KOPT-K1 (cell line): ENCODE data around the gene KRTAP6-2.

ENCODE experiments used
- H3K27ac ChIP-seq: fragments of 200-600 bp; sonication (generic); 2 replicates; pipeline ENCODE4 v1.5.1; 2016; ENCODE audit warnings: antibody characterized with exemption, mild to moderate bottlenecking, low read depth, low read length; ENCODE audit not compliant: poor library complexity, severe bottlenecking
- H3K36me3 ChIP-seq: fragments of 200-600 bp; sonication (generic); 2 replicates; pipeline ENCODE4 v1.5.1; 2017; ENCODE audit warnings: antibody characterized with exemption, mild to moderate bottlenecking, low read length, moderate library complexity; ENCODE audit not compliant: insufficient read depth
- H3K9me3 ChIP-seq: fragments of 200-600 bp; sonication (generic); 2 replicates; pipeline ENCODE4 v1.5.1; 2017; ENCODE audit warnings: antibody characterized with exemption, low read length, mild to moderate bottlenecking; ENCODE audit not compliant: insufficient read depth, poor library complexity, severe bottlenecking

The KRTAP6-2 gene

GRCh38 chr21:30598802-30599201, at the start of gene KRTAP6-2:
Gene KRTAP6-2 (minus strand): TSS chr21:30598902. CDS start chr21:30598874, 28 bp downstream.
- no peaks in the 10 kb centered on the region for H3K9me3 ChIP-seq
- no peaks in the 10 kb centered on the region for H3K36me3 ChIP-seq
- H3K27ac ChIP-seq, result no peak within 1 kb of the TSS

GRCh38 chr21:30646904-30647414, 48.3 kb upstream of the KRTAP6-2 start:
- H3K36me3 ChIP-seq, result no peaks in the 10 kb centered on the region
- H3K9me3 ChIP-seq, result no peaks in the 10 kb centered on the region
- H3K27ac ChIP-seq, result no peak overlapping the region

- H3K27ac ChIP-seq, result no peak within 1 kb of the TSS
- H3K36me3 ChIP-seq, result no peaks in the 10 kb centered on the region
- no peaks in the 10 kb centered on the region for H3K9me3 ChIP-seq
Observed at GRCh38 chr21:30642564-30642963, 43.9 kb upstream of the KRTAP6-2 start, which contains the start of gene KRTAP20-3. Gene KRTAP20-3 (plus strand): TSS chr21:30642864.

- Histone ChIP-seq H3K9me3 (no peaks in the 10 kb centered on the region), H3K27ac (no peak overlapping the region), H3K36me3 (no peaks in the 10 kb centered on the region)
Observed at GRCh38 chr21:30638686-30639085, 40.0 kb upstream of the KRTAP6-2 start.

- H3K27ac ChIP-seq, result no peak within 1 kb of the TSS
- no peaks in the 10 kb centered on the region for H3K36me3 ChIP-seq
Observed at GRCh38 chr21:30634906-30635305, 36.2 kb upstream of the KRTAP6-2 start, which contains the start of gene KRTAP20-2. Gene KRTAP20-2 (plus strand): TSS chr21:30635206. CDS start chr21:30635264, 58 bp downstream.

GRCh38 chr21:30629200-30629599, 30.5 kb upstream of the KRTAP6-2 start:
- H3K9me3 ChIP-seq, result peaks cover 18% of the 10 kb centered on the region
- H3K27ac ChIP-seq, result no peak overlapping the region
- no peaks in the 10 kb centered on the region for H3K36me3 ChIP-seq

More at GRCh38 chr21:30634906-30635305, 36.2 kb upstream of the KRTAP6-2 start, which contains the start of gene KRTAP20-2:
- no peaks in the 10 kb centered on the region for H3K9me3 ChIP-seq

- Histone ChIP-seq H3K36me3 (no peaks in the 10 kb centered on the region), H3K27ac (no peak overlapping the region), H3K9me3 (peaks cover 19% of the 10 kb centered on the region)
Observed at GRCh38 chr21:30628109-30628508, 29.4 kb upstream of the KRTAP6-2 start.

- Histone ChIP-seq H3K36me3 (no peaks in the 10 kb centered on the region), H3K27ac (no peak overlapping the region), H3K9me3 (peaks cover 19% of the 10 kb centered on the region)
Observed at GRCh38 chr21:30625449-30626165, 26.9 kb upstream of the KRTAP6-2 start.

GRCh38 chr21:30623362-30623761, 24.7 kb upstream of the KRTAP6-2 start:
- Histone ChIP-seq H3K9me3 (peaks cover 19% of the 10 kb centered on the region), H3K27ac (no peak overlapping the region), H3K36me3 (no peaks in the 10 kb centered on the region)

GRCh38 chr21:30620522-30620921, 21.8 kb upstream of the KRTAP6-2 start, which contains the start of gene KRTAP20-4:
Gene KRTAP20-4 (plus strand): TSS chr21:30620627.
- Histone ChIP-seq H3K9me3 (peaks cover 15% of the 10 kb centered on the region), H3K36me3 (no peaks in the 10 kb centered on the region), H3K27ac (no peak within 1 kb of the TSS)

- Histone ChIP-seq H3K27ac (no peak overlapping the region), H3K9me3 (peaks cover 11% of the 10 kb centered on the region), H3K36me3 (no peaks in the 10 kb centered on the region)
Observed at GRCh38 chr21:30620080-30620479, 21.4 kb upstream of the KRTAP6-2 start.

- H3K9me3 ChIP-seq, result no peaks in the 10 kb centered on the region
Observed at GRCh38 chr21:30616125-30616524, 17.4 kb upstream of the KRTAP6-2 start, which contains the start of gene KRTAP20-1. Gene KRTAP20-1 (plus strand): TSS chr21:30616425. CDS start chr21:30616455, 30 bp downstream.

GRCh38 chr21:30615199-30615598, 16.5 kb upstream of the KRTAP6-2 start:
- Histone ChIP-seq H3K36me3 (no peaks in the 10 kb centered on the region), H3K27ac (no peak overlapping the region), H3K9me3 (no peaks in the 10 kb centered on the region)

More at GRCh38 chr21:30616125-30616524, 17.4 kb upstream of the KRTAP6-2 start, which contains the start of gene KRTAP20-1:
- Histone ChIP-seq H3K36me3 (no peaks in the 10 kb centered on the region), H3K27ac (no peak within 1 kb of the TSS)

GRCh38 chr21:30613836-30614235, 15.1 kb upstream of the KRTAP6-2 start, which contains the start of gene KRTAP6-1:
Gene KRTAP6-1 (minus strand): TSS chr21:30613930. CDS start chr21:30613904, 26 bp downstream.
- Histone ChIP-seq H3K36me3 (no peaks in the 10 kb centered on the region), H3K9me3 (no peaks in the 10 kb centered on the region)

GRCh38 chr21:30612132-30612531, 13.4 kb upstream of the KRTAP6-2 start:
- no peaks in the 10 kb centered on the region for H3K36me3 ChIP-seq
- H3K9me3 ChIP-seq, result no peaks in the 10 kb centered on the region
- H3K27ac ChIP-seq, result no peak overlapping the region

More at GRCh38 chr21:30613836-30614235, 15.1 kb upstream of the KRTAP6-2 start, which contains the start of gene KRTAP6-1:
- H3K27ac ChIP-seq, result no peak within 1 kb of the TSS
